WI38 (cell line): ENCODE measurements around the gene DPYD.

Experiments
- H3K4me3 ChIP-seq: 2 replicates; pipeline ENCODE4 v1.5.1; 2011; ENCODE audit warnings: low read depth, mild to moderate bottlenecking, control low read depth, low read length
- CTCF ChIP-seq: IDR thresholded peaks from 2 replicates; pipeline ENCODE4 v1.5.1; 2012; ENCODE audit warnings: low read depth, mild to moderate bottlenecking, control low read depth, low read length

DPYD gene

GRCh38 chr1:97427371-97427770 is 493.5 kb downstream of the DPYD start:
- H3K4me3 ChIP-seq = no peak overlapping the region
- TF ChIP-seq CTCF = no peak

GRCh38 chr1:97424209-97424608 is 496.6 kb downstream of the DPYD start:
- TF ChIP-seq CTCF = no peak
- H3K4me3 ChIP-seq = no peak overlapping the region

- no peak overlapping the region for H3K4me3 ChIP-seq
- TF ChIP-seq CTCF = no peak
These were observed 497.4 kb downstream of the DPYD start for GRCh38 chr1:97423403-97423802.

GRCh38 chr1:97417661-97418060 is 503.2 kb downstream of the DPYD start:
- TF ChIP-seq CTCF = no peak
- H3K4me3 ChIP-seq = no peak overlapping the region

GRCh38 chr1:97414682-97415312 is 506.0 kb downstream of the DPYD start:
- no peak overlapping the region for H3K4me3 ChIP-seq
- TF ChIP-seq CTCF = no peak

GRCh38 chr1:97412737-97413136 is 508.1 kb downstream of the DPYD start:
- no peak for TF ChIP-seq CTCF
- H3K4me3 ChIP-seq = no peak overlapping the region

GRCh38 chr1:97412166-97412565 is 508.7 kb downstream of the DPYD start:
- TF ChIP-seq CTCF = no peak

More at GRCh38 chr1:97412166-97412565, 508.7 kb downstream of the DPYD start:
- no peak overlapping the region for H3K4me3 ChIP-seq
